WTC11 (cell line): Measurements from ENCODE around the gene SAMMSON.

Source experiments
- CREB1 ChIP-seq: sonication (generic); formaldehyde crosslinking; IDR thresholded peaks from 2 replicates; pipeline ENCODE4 v1.8.0; 2023; ENCODE audit warnings: mild to moderate bottlenecking, missing genetic modification reagents
- JAZF1 ChIP-seq: fragments of 250-450 bp; sonication (Bioruptor Pico); IDR thresholded peaks from 2 replicates; pipeline ENCODE4 v1.9.0; 2021; ENCODE audit warnings: moderate library complexity, mild to moderate bottlenecking, inconsistent platforms
- NFYB ChIP-seq: sonication (generic); formaldehyde crosslinking; conservative IDR thresholded peaks from 2 replicates; pipeline ENCODE4 v1.8.0; 2022; ENCODE audit warnings: low read depth, missing genetic modification reagents
- SMAD3 ChIP-seq: sonication (generic); formaldehyde crosslinking; IDR thresholded peaks from 2 replicates; pipeline ENCODE4 v1.8.0; 2022; ENCODE audit warnings: missing genetic modification reagents, mild to moderate bottlenecking, borderline replicate concordance
- SP1 ChIP-seq: sonication (generic); formaldehyde crosslinking; conservative IDR thresholded peaks from 2 replicates; pipeline ENCODE4 v1.8.1; 2022; ENCODE audit warnings: missing genetic modification reagents
- ZBTB21 ChIP-seq: sonication (generic); formaldehyde crosslinking; IDR thresholded peaks from 2 replicates; pipeline ENCODE4 v1.8.1; 2023; ENCODE audit warnings: mild to moderate bottlenecking, missing genetic modification reagents, borderline replicate concordance
- ZBTB43 ChIP-seq: sonication (generic); formaldehyde crosslinking; IDR thresholded peaks from 2 replicates; pipeline ENCODE4 v1.8.1; 2023; ENCODE audit warnings: mild to moderate bottlenecking, missing genetic modification reagents
- ZNF121 ChIP-seq: sonication (generic); formaldehyde crosslinking; IDR thresholded peaks from 2 replicates; pipeline ENCODE4 v1.8.0; 2023; ENCODE audit warnings: missing genetic modification reagents
- ZNF512 ChIP-seq: sonication (generic); formaldehyde crosslinking; IDR thresholded peaks from 2 replicates; pipeline ENCODE4 v1.8.1; 2022; ENCODE audit warnings: missing genetic modification reagents, borderline replicate concordance
- TF ChIP-seq, protein P1 (sequence below): fragments of 200-600 bp; IDR thresholded peaks from 2 replicates; pipeline ENCODE4 v1.8.0; 2022; ENCODE audit warnings: antibody characterized with exemption
- TF ChIP-seq, protein P2 (sequence below): sonication (generic); formaldehyde crosslinking; conservative IDR thresholded peaks from 2 replicates; pipeline ENCODE4 v1.8.1; 2022; ENCODE audit warnings: mild to moderate bottlenecking, missing genetic modification reagents
- TF ChIP-seq, protein P3 (sequence below): fragments of 250-450 bp; sonication (Bioruptor Pico); conservative IDR thresholded peaks from 2 replicates; pipeline ENCODE4 v1.9.0; 2021; ENCODE audit warnings: mild to moderate bottlenecking

DNA sequence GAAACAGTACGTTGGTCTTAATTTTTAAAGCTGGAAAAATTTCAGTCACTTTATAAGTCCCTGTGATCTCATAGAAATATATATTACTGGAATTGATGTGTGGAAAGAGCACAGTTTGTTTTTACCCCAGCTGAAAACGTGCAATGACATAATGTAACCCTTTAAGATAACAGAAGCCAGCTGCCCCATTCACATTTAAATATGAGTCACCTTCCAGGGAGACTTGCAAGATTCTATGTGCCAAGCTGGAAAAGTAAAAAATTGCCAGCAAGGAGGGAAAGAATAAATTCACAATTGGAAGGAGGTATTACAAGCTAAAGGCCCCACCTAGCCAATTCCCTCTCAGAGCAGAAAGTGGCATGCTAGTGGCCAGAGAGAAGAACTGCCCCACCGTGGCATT, 50.2 kb downstream of the SAMMSON start:
- no peak for TF ChIP-seq CREB1
- TF ChIP-seq, protein P1, sequence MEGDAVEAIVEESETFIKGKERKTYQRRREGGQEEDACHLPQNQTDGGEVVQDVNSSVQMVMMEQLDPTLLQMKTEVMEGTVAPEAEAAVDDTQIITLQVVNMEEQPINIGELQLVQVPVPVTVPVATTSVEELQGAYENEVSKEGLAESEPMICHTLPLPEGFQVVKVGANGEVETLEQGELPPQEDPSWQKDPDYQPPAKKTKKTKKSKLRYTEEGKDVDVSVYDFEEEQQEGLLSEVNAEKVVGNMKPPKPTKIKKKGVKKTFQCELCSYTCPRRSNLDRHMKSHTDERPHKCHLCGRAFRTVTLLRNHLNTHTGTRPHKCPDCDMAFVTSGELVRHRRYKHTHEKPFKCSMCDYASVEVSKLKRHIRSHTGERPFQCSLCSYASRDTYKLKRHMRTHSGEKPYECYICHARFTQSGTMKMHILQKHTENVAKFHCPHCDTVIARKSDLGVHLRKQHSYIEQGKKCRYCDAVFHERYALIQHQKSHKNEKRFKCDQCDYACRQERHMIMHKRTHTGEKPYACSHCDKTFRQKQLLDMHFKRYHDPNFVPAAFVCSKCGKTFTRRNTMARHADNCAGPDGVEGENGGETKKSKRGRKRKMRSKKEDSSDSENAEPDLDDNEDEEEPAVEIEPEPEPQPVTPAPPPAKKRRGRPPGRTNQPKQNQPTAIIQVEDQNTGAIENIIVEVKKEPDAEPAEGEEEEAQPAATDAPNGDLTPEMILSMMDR: no peak
- TF ChIP-seq ZBTB21: no peak
- TF ChIP-seq, protein P2, sequence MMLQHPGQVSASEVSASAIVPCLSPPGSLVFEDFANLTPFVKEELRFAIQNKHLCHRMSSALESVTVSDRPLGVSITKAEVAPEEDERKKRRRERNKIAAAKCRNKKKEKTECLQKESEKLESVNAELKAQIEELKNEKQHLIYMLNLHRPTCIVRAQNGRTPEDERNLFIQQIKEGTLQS (CRISPR knock-in tag): no peak
- TF ChIP-seq SMAD3 (CRISPR knock-in tag): no peak
- no peak for TF ChIP-seq ZNF512
- TF ChIP-seq, protein P3, sequence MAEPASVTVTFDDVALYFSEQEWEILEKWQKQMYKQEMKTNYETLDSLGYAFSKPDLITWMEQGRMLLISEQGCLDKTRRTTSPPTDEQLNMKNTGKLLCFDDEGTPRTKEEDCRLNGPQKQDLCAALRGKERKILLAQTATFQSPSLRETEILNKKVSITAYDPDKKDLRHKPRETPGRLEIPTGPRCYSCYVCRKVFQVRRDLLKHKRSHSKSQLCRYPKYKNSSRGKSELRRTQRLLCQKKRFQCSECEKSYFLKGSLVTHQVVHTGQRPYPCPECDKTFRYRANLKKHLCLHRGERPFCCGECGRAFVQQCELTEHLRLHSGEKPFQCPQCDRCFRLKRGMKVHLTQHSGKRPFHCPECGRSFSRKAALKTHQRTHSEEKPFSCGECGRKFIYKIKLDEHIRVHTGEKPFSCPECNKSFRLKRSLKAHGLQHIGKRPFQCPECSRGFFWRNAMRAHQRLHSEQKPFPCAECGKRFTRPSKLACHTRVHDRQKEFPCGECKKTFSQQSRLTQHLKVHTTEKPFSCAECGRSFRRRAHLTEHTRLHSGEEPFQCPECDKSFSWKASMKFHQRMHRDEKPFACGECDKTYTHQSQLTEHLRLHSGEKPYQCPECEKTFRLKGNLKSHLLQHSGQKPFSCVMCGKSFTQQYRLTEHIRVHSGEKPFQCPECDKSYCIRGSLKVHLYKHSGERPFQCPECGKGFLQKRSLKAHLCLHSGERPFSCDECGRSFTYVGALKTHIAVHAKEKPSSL (CRISPR knock-in tag): no peak
- no peak for TF ChIP-seq ZNF121 (CRISPR knock-in tag)
- TF ChIP-seq JAZF1 (CRISPR knock-in tag): no peak
- no peak for TF ChIP-seq ZBTB43 (CRISPR knock-in tag)
- no peak for TF ChIP-seq NFYB (CRISPR knock-in tag)
- no peak for TF ChIP-seq SP1 (CRISPR knock-in tag)
